Activated naive CD4-positive, alpha-beta T cell (primary cell): ENCODE data around the gene ZNF112.

Experiments used
- DNase-seq, 4 experiments: peaks; one replicate each; lab custom pipeline; 2025; lab: John Stamatoyannopoulos, UW

Gene ZNF112

GRCh38 chr19:44282846-44283245, 73.6 kb downstream of the ZNF112 start:
- DNase-seq = no peak

- DNase-seq = no peak
Observed at GRCh38 chr19:44280916-44281315, 75.6 kb downstream of the ZNF112 start.

GRCh38 chr19:44278181-44278690, 78.2 kb downstream of the ZNF112 start:
- DNase-seq = no peak

DNA sequence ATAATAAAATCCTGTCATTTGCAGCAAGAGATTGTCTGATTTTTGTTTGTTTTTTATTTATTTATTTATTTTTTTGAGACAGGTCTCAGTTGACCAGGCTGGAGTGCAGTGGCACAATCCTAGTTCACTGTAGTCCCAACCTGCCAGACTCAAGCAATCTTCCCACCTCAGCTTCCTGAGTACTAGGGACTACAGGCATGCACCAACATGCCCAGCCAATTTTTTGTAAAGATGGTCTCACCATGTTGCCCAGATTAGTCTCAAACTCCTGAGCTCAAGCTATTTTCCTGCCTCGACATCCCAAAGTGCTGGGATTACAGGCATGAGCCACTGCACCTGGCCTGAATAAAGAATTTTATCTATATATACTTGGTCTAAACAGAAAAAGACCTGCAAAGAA, 79.1 kb downstream of the ZNF112 start:
- no peak for DNase-seq
